ENCODE results near the gene LARP4. TPM values are rescaled to one million over a fixed set of nuclear protein-coding genes. Genes with fewer than 3 reads are reported as not detected.

Gene LARP4
- 40.0 to 59.7 TPM (median 49.5 TPM) in 5 replicates for total RNA-seq (2022; extraction: Qiagen RNA extraction)

GRCh38 chr12:50400638-50401499 lies at the start of gene LARP4:
Gene LARP4 (plus strand): TSS chr12:50400885. CDS start chr12:50401011, 126 bp downstream.

DNA sequence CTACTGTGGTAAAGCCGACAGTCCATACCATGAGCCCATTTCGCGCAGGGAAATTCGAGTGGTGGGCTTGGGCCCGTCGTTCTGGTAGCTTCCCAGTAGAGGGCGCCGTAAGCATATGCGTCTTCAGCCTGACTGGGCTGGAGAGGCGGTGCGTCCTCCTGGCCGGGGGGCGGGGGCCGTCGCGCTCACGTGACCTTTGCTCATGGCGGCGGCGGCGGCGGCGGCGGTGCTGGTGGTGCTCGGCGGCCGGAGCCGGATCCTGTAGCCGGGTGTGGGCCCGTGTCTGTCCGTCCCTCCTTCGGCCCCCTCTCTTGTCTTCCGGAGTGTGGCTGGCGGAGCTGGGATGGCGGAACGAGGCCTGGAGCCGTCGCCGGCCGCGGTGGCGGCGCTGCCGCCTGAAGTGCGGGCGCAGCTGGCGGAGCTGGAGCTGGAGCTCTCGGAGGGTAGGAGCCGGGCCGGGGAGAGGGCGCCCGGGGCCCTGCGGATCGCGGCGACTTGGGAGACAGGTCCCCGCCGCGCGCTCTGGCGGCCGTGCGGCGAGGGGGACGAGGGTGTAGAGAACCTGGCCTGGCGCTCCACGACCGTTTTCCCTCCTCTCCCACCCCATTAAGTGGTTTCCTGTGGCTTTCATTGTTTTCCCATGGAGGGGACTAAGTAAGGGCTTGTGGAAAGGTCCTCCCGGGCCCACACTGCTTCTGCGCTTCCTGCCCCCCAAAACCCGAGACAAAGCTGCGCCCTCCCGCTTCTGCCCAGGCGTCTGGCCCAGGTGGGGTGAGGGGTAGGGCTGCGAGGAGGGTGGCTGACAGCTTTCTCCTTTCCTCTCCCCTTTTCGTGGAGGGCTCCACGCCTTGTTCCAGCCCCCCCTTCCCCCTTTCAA lies 104.4 kb downstream of the LARP4 start, which contains the start of gene DIP2B:
DIP2B (plus strand) TSS at position 188 of the 877 bp plus-strand sequence; CDS start at position 344, 156 bp downstream.

Other genes starting within 250 kb of the LARP4 start
- gene CERS5, start 233.5 kb upstream of the LARP4 start, total RNA-seq (2022; extraction: Qiagen RNA extraction) = 26.4 to 27.8 TPM (median 27.3 TPM) in 5 replicates
- 4.9 to 7.2 TPM (median 5.9 TPM) in 5 replicates for gene LIMA1, start 117.4 kb upstream of the LARP4 start, total RNA-seq (2022; extraction: Qiagen RNA extraction)
- not detected in 5 replicates for gene FAM186A, start 4.3 kb upstream of the LARP4 start, total RNA-seq (2022; extraction: Qiagen RNA extraction)
- gene DIP2B, start 104.1 kb downstream of the LARP4 start, total RNA-seq (2022; extraction: Qiagen RNA extraction) = 10.7 to 16.7 TPM (median 15.6 TPM) in 5 replicates